Suprapubic skin (tissue), 4 donors: ENCODE measurements around the gene NOP56. TPM values are rescaled to one million over a fixed set of nuclear protein-coding genes. Genes with fewer than 3 reads are reported as not detected.
A peak's percentile ranks its signal among the peaks of the same experiment; 100 is the strongest.

Experiments
- DNase-seq, 2 donors: peaks; one replicate each; pipeline ENCODE4 v3.0.0-alpha.2; 2019; ENCODE audit warnings: low spot score in 2 of 2
- H3K27ac ChIP-seq: fragments of 200-600 bp; sonication (generic); one replicate; pipeline ENCODE4 v1.5.1; 2019
- H3K27me3 ChIP-seq: fragments of 200-600 bp; sonication (generic); one replicate; pipeline ENCODE4 v1.5.1; 2019
- H3K36me3 ChIP-seq: fragments of 200-600 bp; sonication (generic); one replicate; pipeline ENCODE4 v1.5.1; 2019
- H3K4me1 ChIP-seq: fragments of 200-600 bp; sonication (generic); one replicate; pipeline ENCODE4 v1.5.1; 2019
- H3K4me3 ChIP-seq: fragments of 200-600 bp; sonication (generic); one replicate; pipeline ENCODE4 v1.5.1; 2019; ENCODE audit warnings: mild to moderate bottlenecking
- H3K9me3 ChIP-seq: fragments of 200-600 bp; sonication (generic); one replicate; pipeline ENCODE4 v1.5.1; 2019
- EP300 ChIP-seq: sonication (generic); formaldehyde crosslinking; IDR thresholded peaks from one replicate; pipeline ENCODE4 v1.6.1; 2017; ENCODE audit warnings: antibody characterized with exemption
- POLR2A ChIP-seq, 2 donors: fragments of 450-650 bp; IDR thresholded peaks; one replicate each; pipeline ENCODE4 v1.6.1; 2017; ENCODE audit warnings: antibody characterized with exemption in 2 of 2, mild to moderate bottlenecking in 2 of 2, moderate library complexity in 2 of 2
- POLR2AphosphoS5 ChIP-seq, 3 donors: sonication (generic); formaldehyde crosslinking; IDR thresholded peaks; one replicate each; pipeline ENCODE4 v1.6.1; 2017; ENCODE audit warnings: antibody characterized with exemption in 3 of 3
- WGBS: methylation state at CpG from one replicate; pipeline ENCODE4 v1.1.5; 2018; 5-methylcytosine and 5-hydroxymethylcytosine counted together
- total RNA-seq, 4 donors: library from RNA; depleted of rRNA; stranded (reverse); fragments of >200 nt; gene quantifications; one replicate each; pipeline ENCODE4 v1.1.0, GENCODE V29; 2016
- TF ChIP-seq, protein P1 (sequence below), 2 donors: fragments of 200-600 bp in 1 of 2; fragments of 450-650 bp in 1 of 2; sonication (generic) in 1 of 2; IDR thresholded peaks; one replicate each; pipeline ENCODE4 v1.5.1; 2016 to 2019; ENCODE audit warnings: antibody characterized with exemption in 2 of 2, mild to moderate bottlenecking in 1 of 2, moderate library complexity in 1 of 2

NOP56 gene
- total RNA-seq, 4 donors from 2014 or later = 81.2 to 140 (median 109) TPM

DNA sequence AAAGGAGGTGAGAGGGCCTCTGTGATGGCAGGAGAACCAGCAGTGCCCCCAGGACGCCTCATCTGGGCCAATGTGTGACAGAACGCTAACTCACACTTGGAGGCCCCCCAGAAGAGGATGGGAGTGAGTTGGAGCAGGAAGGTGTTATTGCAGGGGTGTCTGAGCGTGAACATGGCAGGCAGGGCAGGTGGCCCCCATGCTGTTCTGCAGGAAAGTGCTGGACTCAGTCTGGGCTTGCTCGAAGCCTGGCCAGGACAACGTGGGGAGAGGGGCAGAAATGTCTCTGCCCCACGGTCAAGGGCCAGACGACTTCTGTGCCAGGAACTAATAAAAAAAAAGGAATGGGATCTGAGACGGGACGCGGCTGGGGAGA, 39.2 kb downstream of the NOP56 start:
- Histone ChIP-seq H3K36me3 (no peaks in the 10 kb centered on the region), H3K4me1 (peaks cover 18% of the 10 kb centered on the region), H3K4me3 (peak overlapping the region; percentile 60), H3K9me3 (no peaks in the 10 kb centered on the region), H3K27me3 (peaks cover 36% of the 10 kb centered on the region), H3K27ac (peak overlapping the region; percentile 69)
- peak; percentile 51 to 69 for DNase-seq
- TF ChIP-seq, protein P1, sequence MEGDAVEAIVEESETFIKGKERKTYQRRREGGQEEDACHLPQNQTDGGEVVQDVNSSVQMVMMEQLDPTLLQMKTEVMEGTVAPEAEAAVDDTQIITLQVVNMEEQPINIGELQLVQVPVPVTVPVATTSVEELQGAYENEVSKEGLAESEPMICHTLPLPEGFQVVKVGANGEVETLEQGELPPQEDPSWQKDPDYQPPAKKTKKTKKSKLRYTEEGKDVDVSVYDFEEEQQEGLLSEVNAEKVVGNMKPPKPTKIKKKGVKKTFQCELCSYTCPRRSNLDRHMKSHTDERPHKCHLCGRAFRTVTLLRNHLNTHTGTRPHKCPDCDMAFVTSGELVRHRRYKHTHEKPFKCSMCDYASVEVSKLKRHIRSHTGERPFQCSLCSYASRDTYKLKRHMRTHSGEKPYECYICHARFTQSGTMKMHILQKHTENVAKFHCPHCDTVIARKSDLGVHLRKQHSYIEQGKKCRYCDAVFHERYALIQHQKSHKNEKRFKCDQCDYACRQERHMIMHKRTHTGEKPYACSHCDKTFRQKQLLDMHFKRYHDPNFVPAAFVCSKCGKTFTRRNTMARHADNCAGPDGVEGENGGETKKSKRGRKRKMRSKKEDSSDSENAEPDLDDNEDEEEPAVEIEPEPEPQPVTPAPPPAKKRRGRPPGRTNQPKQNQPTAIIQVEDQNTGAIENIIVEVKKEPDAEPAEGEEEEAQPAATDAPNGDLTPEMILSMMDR (IDR thresholded peaks at IDR 0.05) = no peak
- TF ChIP-seq POLR2A (IDR thresholded peaks at IDR 0.05) = no peak
- no peak for TF ChIP-seq POLR2AphosphoS5 (IDR thresholded peaks at IDR 0.05)
- TF ChIP-seq EP300 = no peak
- WGBS = 72% methylated on average over 10 of the region's 10 CpGs

DNA sequence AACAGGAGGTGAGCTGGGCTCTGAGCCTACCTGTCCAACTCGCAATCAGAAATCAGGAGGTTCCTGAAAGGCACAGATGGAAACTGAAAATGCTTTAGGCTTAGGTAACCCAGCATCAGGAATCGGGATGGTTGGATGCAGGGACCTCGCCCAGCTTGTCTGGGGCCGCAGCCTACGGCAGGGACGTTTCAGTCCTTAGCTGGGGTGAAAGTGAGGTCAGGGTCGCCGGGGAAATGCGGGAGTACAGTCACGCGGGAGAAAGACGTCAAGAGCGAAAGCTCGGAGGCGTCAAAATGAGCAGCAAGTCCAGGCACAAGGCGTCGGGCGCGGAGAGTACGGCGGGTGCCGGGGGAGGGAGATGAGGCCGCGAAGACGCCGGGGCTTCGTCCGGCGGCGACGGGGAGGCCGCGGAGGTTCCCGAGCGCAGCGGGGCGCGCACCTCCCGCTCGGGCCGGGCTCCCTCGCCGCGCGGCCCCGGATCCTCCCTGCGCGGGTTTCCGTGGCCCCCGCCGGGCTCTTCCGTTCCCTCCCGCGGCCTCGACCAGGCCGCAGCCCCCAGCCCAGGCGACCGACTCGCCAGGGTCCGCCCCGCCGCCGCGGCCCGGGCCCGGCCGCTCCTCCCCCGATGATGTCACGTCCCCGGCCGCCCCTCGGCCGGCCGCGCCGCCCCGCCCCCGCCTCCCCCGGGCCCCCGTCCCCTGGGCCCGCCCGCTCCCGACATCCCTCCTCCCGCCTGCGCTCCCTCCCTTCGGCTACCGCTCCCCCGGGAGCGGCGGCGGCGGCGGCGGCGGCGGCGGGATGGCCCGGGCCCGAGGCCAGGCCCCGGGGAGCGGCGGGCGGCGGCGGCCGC, 39.8 kb downstream of the NOP56 start, which contains the start of gene EBF4:
Gene EBF4, plus strand, starts transcription at position 745 of the 850 bp plus-strand sequence. CDS start 866 bp downstream, outside the sequence.
- Histone ChIP-seq H3K36me3 (no peaks in the 10 kb centered on the region), H3K4me3 (peak within 1 kb of the TSS; percentile 60), H3K27me3 (peaks cover 35% of the 10 kb centered on the region), H3K9me3 (no peaks in the 10 kb centered on the region), H3K27ac (peak within 1 kb of the TSS; percentile 69), H3K4me1 (peaks cover 18% of the 10 kb centered on the region)
- peak; percentile 68 to 80 for DNase-seq
- WGBS = 15% methylated on average over 15 of the region's 106 CpGs
- TF ChIP-seq, protein P1 (IDR thresholded peaks at IDR 0.05) = no peak
- TF ChIP-seq EP300 (no peak), POLR2AphosphoS5 (IDR thresholded peaks at IDR 0.05) (no peak), POLR2A (IDR thresholded peaks at IDR 0.05) (no peak)

DNA sequence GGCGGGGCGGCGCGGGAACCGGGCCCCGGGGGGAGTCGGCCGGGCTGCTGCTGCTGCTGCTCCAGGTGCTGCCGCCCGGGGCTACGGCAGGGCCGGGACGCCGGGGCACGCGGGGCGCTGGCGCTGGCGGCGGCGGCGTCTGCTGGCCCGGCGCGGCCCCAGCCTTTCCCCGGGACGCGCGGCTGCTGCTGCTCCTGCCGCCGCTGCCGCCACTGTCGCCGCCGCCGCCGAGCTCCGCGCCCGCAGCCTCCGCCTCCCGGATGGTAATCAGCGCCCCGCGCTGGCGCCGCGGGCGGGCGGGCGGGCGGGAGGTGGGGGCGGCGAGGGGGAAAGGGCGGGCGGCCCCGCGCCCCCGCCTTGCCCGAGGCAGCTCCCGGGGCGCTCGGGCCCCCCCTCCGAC, 40.5 kb downstream of the NOP56 start:
- no CpG with 5 or more reads among the region's 64 CpGs for WGBS
- no peak for TF ChIP-seq POLR2A (IDR thresholded peaks at IDR 0.05)
- TF ChIP-seq EP300 = no peak
- TF ChIP-seq, protein P1 (IDR thresholded peaks at IDR 0.05) = no peak
- no peak for TF ChIP-seq POLR2AphosphoS5 (IDR thresholded peaks at IDR 0.05)
- H3K36me3 ChIP-seq = no peaks in the 10 kb centered on the region
- peaks cover 35% of the 10 kb centered on the region for H3K27me3 ChIP-seq
- H3K9me3 ChIP-seq = no peaks in the 10 kb centered on the region
- H3K27ac ChIP-seq = no peak overlapping the region
- H3K4me3 ChIP-seq = peak overlapping the region; percentile 60
- H3K4me1 ChIP-seq = peaks cover 18% of the 10 kb centered on the region
- peak in 1 of 2 donors; percentile 44 for DNase-seq

DNA sequence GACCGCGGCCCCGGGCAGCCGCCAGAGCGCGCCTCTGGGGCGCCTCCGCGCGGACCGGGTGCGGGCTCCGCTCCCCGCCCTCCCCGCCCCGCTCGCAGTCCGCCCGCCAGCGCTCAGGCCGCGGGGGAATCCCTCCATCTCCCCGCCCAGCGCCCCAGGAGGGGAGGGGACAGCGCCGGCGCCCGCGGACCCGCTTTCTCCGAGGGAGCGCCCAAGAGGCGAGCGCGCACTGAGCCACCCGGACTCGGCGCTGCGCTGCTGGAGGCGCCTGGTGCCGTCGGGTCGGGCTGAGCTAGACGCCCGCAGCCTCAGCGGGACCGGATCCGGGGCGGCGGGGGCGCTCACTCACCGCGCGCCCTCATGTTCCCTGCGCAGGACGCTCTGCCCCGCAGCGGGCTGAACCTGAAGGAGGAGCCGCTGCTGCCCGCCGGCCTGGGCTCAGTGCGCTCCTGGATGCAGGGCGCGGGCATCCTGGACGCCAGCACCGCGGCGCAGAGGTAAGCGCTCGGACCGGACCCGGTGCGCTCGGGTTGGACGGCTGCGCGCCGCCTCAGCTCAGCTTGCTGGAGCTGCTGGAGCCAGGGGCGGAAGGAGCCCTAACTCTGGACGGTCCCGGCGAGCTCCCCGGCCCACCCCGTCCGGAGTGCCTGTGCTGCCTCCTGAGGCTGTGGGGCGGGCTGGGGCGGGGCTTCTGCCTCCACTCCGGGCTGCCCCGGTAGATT, 41.0 kb downstream of the NOP56 start:
- 0% methylated on average over 4 of the region's 89 CpGs for WGBS
- Histone ChIP-seq H3K27me3 (peaks cover 33% of the 10 kb centered on the region), H3K4me3 (peak overlapping the region; percentile 60), H3K27ac (no peak overlapping the region), H3K4me1 (peaks cover 14% of the 10 kb centered on the region), H3K9me3 (no peaks in the 10 kb centered on the region), H3K36me3 (no peaks in the 10 kb centered on the region)
- TF ChIP-seq, protein P1 (IDR thresholded peaks at IDR 0.05) = no peak
- peak; percentile 65 to 76 for DNase-seq

DNA sequence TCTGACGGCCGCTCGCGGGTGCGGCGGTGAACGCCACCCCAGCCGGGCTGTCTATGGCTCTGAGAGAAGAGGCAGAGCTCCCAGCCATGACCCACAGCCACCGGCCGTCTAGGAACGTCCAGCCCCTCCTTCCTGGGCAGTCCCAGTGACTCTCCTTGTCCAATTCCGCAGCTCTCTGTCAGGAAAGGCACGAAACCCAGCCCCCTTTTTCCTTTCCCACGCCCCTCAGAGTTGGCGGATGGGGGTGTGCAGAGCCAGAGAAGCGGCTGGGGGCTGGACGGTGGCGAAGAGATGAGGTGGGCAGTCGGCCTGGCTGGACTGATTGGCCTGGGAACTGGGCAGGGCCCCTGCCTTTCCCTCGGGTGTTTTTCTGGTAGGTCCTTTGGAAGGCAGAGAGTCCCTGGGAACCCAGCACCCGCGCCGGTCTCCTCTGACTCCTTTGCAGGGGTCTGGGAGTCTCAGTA, 41.6 kb downstream of the NOP56 start:
- TF ChIP-seq POLR2A (IDR thresholded peaks at IDR 0.05) = no peak
- TF ChIP-seq POLR2AphosphoS5 (IDR thresholded peaks at IDR 0.05) = no peak
- TF ChIP-seq, protein P1 (IDR thresholded peaks at IDR 0.05) = no peak
- TF ChIP-seq EP300 = no peak
- DNase-seq = peak; percentile 50 to 61
- H3K36me3 ChIP-seq = no peaks in the 10 kb centered on the region
- no peaks in the 10 kb centered on the region for H3K9me3 ChIP-seq
- peaks cover 14% of the 10 kb centered on the region for H3K4me1 ChIP-seq
- 27% methylated on average over 13 of the region's 23 CpGs for WGBS
- H3K4me3 ChIP-seq = peak overlapping the region; percentile 60
- peaks cover 34% of the 10 kb centered on the region for H3K27me3 ChIP-seq
- no peak overlapping the region for H3K27ac ChIP-seq
